A673 (cell line): ENCODE data around the gene BPIFB1. TPM values are rescaled to one million over a fixed set of nuclear protein-coding genes. Genes with fewer than 3 reads are reported as not detected.

Experiments used
- BruUV-seq: library from RNA; stranded (reverse); fragments of 400-500 nt; replicated peaks from 2 replicates; lab custom pipeline; 2021; lab: Mats Ljungman, UMichigan
- CTCF ChIA-PET: fragments of 300-600 bp; sonication (Branson Sonifier 250); formaldehyde crosslinking; loops from one replicate; lab custom pipeline; 2022; ENCODE audit warnings: antibody characterized with exemption; lab: Charles Lee
- POLR2A ChIA-PET: fragments of 300-600 bp; sonication (Branson Sonifier 250); formaldehyde crosslinking; loops from one replicate; lab custom pipeline; 2022; ENCODE audit warnings: antibody characterized with exemption; ENCODE audit not compliant: low non-redundant PET; lab: Charles Lee
- DNase-seq: peaks from one replicate; pipeline ENCODE4 v3.0.0-alpha.2; 2015; ENCODE audit warnings: low spot score
- H3K27ac ChIP-seq: fragments of 200-600 bp; sonication (generic); 2 replicates; pipeline ENCODE4 v1.5.1; 2016; ENCODE audit warnings: mixed run types, low read depth, mild to moderate bottlenecking, mixed read lengths, antibody characterized with exemption, low read length; ENCODE audit not compliant: poor library complexity, severe bottlenecking
- H3K27me3 ChIP-seq: fragments of 200-600 bp; sonication (generic); replicated peaks from 2 replicates; pipeline ENCODE4 v1.6.1; 2017; ENCODE audit warnings: mixed run types, low read depth, mild to moderate bottlenecking, mixed read lengths, antibody characterized with exemption, low read length; ENCODE audit not compliant: insufficient read depth, poor library complexity
- H3K36me3 ChIP-seq: fragments of 200-600 bp; sonication (generic); 2 replicates; pipeline ENCODE4 v1.6.1; 2016; ENCODE audit warnings: mixed run types, mild to moderate bottlenecking, mixed read lengths, antibody characterized with exemption, low read length; ENCODE audit not compliant: insufficient read depth, poor library complexity, severe bottlenecking
- H3K4me1 ChIP-seq: fragments of 200-600 bp; sonication (generic); 2 replicates; pipeline ENCODE4 v1.6.1; 2017; ENCODE audit warnings: mixed run types, mild to moderate bottlenecking, mixed read lengths, antibody characterized with exemption, low read length; ENCODE audit not compliant: insufficient read depth, poor library complexity, severe bottlenecking
- H3K4me3 ChIP-seq: fragments of 200-600 bp; sonication (generic); 2 replicates; pipeline ENCODE4 v1.5.1; 2016; ENCODE audit warnings: low read depth, mixed run types, mild to moderate bottlenecking, mixed read lengths, low read length; ENCODE audit not compliant: poor library complexity, severe bottlenecking
- H3K9me3 ChIP-seq: fragments of 200-600 bp; sonication (generic); 2 replicates; pipeline ENCODE4 v1.6.1; 2016; ENCODE audit warnings: mixed run types, low read depth, mild to moderate bottlenecking, mixed read lengths, antibody characterized with exemption, low read length; ENCODE audit not compliant: poor library complexity, severe bottlenecking
- CTCF ChIP-seq: fragments of 300-800, 200-600 bp; sonication (generic); conservative IDR thresholded peaks from 2 replicates; pipeline ENCODE4 v1.5.1; 2017; ENCODE audit warnings: low read depth, mild to moderate bottlenecking, antibody characterized with exemption, low read length, moderate library complexity, mixed read lengths
- EZH2 ChIP-seq: fragments of 200-600 bp; sonication (generic); IDR thresholded peaks from 2 replicates; pipeline ENCODE4 v1.6.1; 2017; ENCODE audit warnings: borderline replicate concordance, low read depth, mild to moderate bottlenecking, mixed read lengths, antibody characterized with exemption, low read length; ENCODE audit not compliant: poor library complexity, severe bottlenecking
- intact Hi-C: fragments of 100-400 bp; cut with micrococcal nuclease; formaldehyde crosslinking; loops from one replicate; pipeline ENCODE4 v1.10.0; 2022; ENCODE audit not compliant: unreplicated experiment
- total RNA-seq: library from RNA; stranded (reverse); gene quantifications from 2 replicates; pipeline ENCODE4 v1.2.3, GENCODE V29; 2021

The BPIFB1 gene
- total RNA-seq, 1 experiment from 2014 or later: not detected

GRCh38 chr20:33348136-33348937 lies 65.3 kb downstream of the BPIFB1 start:
- ChIA-PET CTCF (no interaction called here), POLR2A (no interaction called here)
- Histone ChIP-seq H3K36me3 (no peaks in the 10 kb centered on the region), H3K4me1 (no peaks in the 10 kb centered on the region), H3K27me3 (no peaks in the 10 kb centered on the region), H3K27ac (no peak overlapping the region), H3K4me3 (no peak overlapping the region), H3K9me3 (no peaks in the 10 kb centered on the region)
- BruUV-seq: no TSS peak
- no peak for DNase-seq
- intact Hi-C loops: no loop called here
- TF ChIP-seq EZH2: no peak
- TF ChIP-seq CTCF: no peak

- no TSS peak for BruUV-seq
- no peaks in the 10 kb centered on the region for H3K9me3 ChIP-seq
- CTCF ChIA-PET: no interaction called here
- no peaks in the 10 kb centered on the region for H3K36me3 ChIP-seq
- H3K4me1 ChIP-seq: no peaks in the 10 kb centered on the region
- H3K27ac ChIP-seq: no peak overlapping the region
- TF ChIP-seq CTCF (no peak), EZH2 (no peak)
- intact Hi-C loops: no loop called here
- H3K27me3 ChIP-seq: no peaks in the 10 kb centered on the region
- POLR2A ChIA-PET: no interaction called here
- no peak for DNase-seq
- H3K4me3 ChIP-seq: no peak overlapping the region
These were observed 66.5 kb downstream of the BPIFB1 start for GRCh38 chr20:33349493-33349892.

- intact Hi-C loops: no loop called here
- no peaks in the 10 kb centered on the region for H3K4me1 ChIP-seq
- no TSS peak for BruUV-seq
- no peaks in the 10 kb centered on the region for H3K36me3 ChIP-seq
- no peaks in the 10 kb centered on the region for H3K9me3 ChIP-seq
- H3K4me3 ChIP-seq: no peak overlapping the region
- POLR2A ChIA-PET: no interaction called here
- CTCF ChIA-PET: no interaction called here
- DNase-seq: no peak
- no peak for TF ChIP-seq EZH2
- TF ChIP-seq CTCF: no peak
- H3K27ac ChIP-seq: no peak overlapping the region
- H3K27me3 ChIP-seq: no peaks in the 10 kb centered on the region
These were observed 68.7 kb downstream of the BPIFB1 start for GRCh38 chr20:33351696-33352095.
